Measurements from ENCODE around the gene APOA1.
A peak's percentile ranks its signal among the peaks of the same experiment; 100 is the strongest.
"Not testable (repeated sequence)": the region's sequence is repeated elsewhere in the genome, so short reads cannot be mapped to it uniquely, and the experiment has no call there.

The APOA1 gene

GRCh38 chr11:116813781-116814471 is 23.5 kb downstream of the APOA1 start:
- DNase-seq (ENCODE audit: low read depth in 2 of 2) = no peak

DNA sequence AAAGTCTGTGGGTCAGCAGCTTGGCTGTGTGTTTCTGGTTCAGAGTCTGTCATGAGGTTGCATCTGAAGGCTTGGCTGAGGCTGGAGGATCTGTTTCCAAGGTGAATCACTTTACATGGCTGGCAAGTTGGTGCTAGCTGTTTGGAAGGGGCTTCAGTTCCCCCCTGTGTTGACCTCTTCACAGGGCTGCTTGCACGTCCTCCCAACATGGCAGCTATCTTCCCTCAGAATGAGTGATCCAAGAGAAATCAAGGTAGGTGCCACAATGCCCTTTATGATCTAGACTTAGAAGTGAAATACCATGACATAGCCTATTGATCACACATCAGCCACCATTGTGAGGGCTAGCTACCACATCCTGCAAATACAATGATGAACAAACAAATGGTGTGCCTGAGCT is 24.3 kb downstream of the APOA1 start:
- no peak for DNase-seq (ENCODE audit: low read depth in 2 of 2)

DNA sequence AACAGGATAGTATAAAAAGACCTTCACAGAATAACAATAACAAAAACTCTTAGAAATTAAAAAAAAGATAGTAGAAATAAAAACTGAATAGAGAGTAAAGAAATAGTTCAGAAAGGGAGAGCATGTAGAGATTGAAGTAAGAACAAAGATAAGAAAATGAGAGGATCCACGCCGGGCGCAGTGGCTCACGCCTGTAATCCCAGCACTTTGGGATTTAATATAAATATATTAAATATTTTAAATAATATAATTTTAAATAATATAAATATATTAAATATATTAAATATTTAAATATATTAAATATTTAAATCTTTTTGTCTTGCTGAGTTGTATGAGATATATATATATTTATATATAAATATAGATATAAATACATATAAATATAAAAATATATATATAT is 25.3 kb downstream of the APOA1 start:
- no peak for DNase-seq (ENCODE audit: low read depth in 2 of 2)

DNA sequence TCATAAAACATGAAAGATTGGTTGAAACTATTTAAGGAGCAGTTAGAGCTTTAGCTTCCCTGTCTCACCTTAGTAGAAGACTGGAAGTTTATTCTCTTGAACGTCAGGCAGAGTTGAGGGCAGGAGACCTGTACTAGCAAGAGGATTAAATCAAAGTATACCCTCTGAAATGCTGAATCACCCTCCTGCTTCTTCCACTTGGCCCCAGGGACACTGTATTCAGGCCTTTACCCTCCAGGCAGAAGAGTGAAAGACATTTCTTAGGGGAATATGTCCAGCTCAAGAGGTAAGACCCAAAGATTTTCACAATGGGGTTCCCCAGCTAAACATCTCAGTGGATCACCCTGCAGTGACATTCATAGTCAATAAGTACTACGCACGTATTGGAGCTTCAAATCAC is 26.2 kb downstream of the APOA1 start:
- DNase-seq (ENCODE audit: low read depth in 2 of 2) = no peak

DNA sequence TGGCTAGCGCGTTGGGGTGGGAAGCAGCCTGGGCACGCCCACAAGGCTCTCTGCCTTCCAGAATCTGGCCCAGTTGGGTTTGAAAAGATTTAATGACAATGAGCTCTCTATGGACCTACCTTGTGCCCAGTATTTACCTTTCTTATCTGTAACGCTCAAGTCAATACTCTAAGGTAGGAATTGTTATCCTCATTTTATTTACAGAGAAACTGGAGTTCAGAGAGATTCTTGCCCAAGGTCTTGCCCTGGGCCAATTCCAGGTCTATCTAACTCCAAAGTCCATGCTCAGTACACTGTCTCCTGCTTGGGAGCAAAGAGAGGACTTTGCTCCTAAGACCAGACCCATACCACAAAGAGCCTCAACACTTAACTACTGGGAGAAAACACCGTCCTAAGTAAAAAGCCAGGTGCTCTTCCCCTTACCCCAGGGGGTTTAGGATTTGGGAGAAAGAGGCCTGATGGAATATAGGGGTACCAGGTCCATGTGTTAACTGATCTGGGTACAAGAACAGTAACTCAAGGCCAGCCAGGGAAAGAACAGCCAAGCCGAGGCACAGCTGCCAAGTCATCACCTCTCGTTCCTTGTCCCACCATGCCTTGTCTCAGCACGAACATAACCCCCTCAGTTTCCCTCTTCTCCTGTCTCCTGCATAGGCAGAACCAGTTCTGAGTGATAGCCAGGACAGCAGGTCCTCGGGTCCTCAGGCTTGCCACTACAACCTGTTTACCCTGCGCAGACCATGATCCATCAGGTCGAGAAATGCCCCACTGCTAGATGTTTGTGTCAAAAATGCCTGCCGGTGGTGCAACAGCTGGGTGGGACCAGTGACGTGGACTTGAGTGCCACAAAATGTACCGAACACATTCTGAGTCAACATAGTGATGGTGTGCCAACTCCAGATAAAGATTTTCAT is 28.9 kb downstream of the APOA1 start:
- no peak for DNase-seq (ENCODE audit: low read depth in 2 of 2)

DNA sequence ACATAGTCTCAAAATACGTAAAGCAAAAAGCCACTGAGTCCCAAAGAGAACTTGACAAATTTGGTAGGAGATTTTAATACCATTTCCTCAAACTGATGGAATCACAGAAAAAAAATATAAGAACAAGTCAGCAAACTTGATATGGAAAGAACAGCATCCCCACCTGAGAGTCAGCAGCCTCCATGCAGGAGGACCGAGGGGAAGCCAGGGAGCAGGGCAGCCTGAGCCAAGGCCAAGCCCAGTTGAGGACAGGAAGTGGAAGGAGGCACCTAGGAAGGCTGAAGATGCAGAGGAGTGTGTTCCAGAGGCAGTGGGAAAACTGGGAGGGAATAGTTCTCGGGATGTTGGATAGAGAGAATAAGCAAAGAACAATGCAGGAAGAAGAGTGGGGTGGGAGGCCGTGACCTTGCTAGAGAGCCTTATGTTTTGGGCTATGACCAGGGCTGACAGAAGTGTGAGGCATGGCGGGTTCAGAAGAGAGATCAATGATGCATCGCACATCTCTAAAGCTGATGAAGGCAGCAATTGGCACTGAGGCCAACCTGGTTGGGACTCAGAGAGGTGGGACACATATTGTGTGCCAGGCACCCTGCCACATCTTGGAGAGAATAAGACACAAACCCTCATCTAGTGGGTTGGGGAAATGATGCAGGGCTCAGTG is 29.7 kb downstream of the APOA1 start:
- no peak for DNase-seq (ENCODE audit: low read depth in 2 of 2)

GRCh38 chr11:116804001-116804400 is 33.4 kb downstream of the APOA1 start:
- no peak for DNase-seq (ENCODE audit: low read depth in 2 of 2)

- DNase-seq (ENCODE audit: low read depth in 2 of 2) = not testable (repeated sequence)
These were observed 35.8 kb downstream of the APOA1 start for GRCh38 chr11:116801662-116802061.

DNA sequence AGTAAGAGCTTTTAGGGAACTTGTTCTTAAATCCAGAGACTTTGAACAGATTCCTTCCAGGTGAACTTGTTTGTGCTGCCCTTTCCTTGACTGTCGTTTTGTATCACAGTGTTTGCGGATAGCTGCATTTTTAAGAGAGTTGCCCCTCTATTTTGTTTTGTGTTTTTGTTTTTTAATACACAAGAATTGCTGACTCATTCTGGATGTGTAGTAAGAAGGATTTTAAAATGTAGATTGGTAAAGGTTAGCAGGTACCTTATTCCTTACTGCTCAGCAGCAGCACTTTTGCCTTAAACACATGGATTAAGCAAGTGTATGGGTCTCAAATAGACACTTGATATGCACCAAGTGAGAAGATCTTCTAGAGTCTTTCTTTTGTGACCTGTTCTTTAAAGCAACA is 36.8 kb downstream of the APOA1 start:
- DNase-seq (ENCODE audit: low read depth in 2 of 2) = no peak

GRCh38 chr11:116798368-116798767 is 39.1 kb downstream of the APOA1 start:
- no peak for DNase-seq (ENCODE audit: low read depth in 2 of 2)

- no peak for DNase-seq (ENCODE audit: low read depth in 2 of 2)
These were observed 39.6 kb downstream of the APOA1 start for GRCh38 chr11:116797816-116798215.

DNA sequence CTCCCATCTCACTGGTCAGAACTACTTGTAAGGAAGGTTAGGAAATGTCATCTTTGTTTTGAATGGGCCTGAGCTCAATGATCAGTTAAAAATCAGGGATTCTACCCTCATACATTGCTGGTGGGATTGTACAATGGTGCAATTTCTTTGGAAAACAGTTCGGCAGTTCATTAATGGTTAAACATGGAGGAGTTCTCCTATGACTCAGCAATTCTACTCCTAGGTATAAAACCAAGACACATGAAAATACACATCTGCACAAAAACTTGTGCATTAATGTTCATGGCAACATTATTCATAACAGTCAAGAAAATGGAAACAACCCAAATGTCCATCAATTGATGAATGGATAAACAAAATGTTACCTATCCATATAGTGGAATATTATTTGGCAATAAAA is 40.9 kb downstream of the APOA1 start:
- DNase-seq (ENCODE audit: low read depth in 2 of 2) = no peak

GRCh38 chr11:116794851-116795250 is 42.6 kb downstream of the APOA1 start:
- DNase-seq (ENCODE audit: low read depth in 2 of 2) = no peak

DNA sequence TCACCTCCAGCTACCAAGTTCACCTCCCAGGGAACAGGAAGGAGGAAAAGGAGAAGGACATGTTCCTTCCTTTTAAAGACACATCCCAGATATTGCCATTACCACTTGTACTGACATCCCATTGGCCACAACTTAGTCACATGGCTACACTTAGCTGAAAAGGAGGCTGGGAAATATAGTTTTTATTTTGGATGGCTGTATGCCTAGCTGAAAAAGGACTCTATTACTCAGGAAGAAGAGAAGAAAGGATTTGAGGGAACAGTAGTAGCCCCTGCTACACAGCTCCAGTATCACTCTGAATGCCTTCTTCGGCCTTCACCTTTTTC is 43.7 kb downstream of the APOA1 start:
- DNase-seq (ENCODE audit: low read depth in 2 of 2) = no peak

DNA sequence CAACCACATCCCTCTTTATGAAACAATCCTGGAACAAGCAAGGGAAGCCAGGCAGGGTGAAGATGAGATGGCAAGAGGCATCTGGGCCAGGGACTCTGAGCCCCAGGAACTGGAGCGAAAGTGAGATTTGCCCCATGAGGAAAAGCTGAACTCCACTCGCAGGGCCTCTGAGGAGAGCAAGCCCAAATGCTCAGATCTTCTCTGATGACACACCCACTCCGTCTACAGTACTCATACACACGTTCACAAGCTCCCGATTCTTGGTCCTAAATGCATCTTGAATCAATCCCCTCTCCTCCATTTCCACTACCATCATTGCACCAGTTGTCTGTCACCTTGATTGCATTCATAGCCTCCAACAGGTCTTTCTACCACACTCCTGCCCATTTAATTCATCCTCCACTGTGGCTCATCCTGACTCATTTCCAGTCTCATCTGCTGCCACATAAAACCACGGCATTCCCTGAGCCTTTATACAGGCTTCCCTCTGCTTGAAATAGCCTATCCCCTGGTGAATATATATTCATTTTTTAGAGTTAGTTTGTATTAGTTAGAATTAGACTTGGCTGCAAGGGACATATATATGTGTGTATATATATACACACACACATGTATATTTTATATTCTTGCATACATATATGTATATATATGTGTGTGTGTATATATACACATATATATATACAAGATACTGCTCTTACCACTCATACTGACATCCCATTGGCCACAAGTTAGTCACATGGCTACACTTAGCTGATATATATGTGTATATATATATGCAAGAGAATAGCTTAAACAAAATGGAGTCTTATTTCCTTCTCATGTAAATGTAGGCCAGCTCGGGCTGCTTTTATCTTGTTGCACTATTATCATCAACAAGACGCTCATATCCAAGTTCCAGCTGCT is 44.3 kb downstream of the APOA1 start:
- peak in 1 of 2 experiments; percentile 19 for DNase-seq (ENCODE audit: low read depth in 2 of 2)

DNA sequence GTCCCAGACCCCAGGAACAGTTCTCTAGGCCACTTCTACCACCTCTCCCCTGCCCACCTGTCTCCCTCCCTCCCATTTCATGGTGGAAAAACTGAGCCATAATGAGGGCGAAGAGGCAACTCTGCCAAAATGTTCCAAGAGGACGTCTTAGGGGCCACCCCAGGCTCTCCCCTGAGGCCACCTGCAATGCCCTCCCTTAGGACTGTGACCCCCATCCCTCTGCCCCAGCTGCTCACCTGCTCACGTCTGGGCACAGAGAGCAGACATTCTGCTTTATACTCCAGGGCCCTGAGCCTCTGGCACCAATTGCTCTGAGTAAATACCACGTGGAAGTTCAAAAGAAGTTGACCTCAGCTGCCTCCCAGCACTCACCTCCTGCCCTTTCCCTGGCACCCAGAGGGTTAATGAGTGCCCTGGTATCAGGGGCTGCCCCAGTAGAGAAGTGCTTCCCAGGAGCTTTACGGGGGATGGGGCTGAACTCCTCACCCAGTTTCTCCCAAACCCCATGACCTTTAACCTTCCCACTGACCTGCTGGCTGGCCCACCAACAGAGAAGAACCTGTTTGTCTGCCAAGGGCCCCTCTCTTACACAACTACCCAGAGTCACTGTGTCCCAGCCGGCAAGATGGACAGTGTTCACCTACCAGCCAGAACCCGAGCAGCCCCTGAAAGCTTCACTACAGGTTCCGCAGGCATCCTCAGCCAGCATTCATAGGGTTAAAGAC is 45.1 kb downstream of the APOA1 start:
- DNase-seq (ENCODE audit: low read depth in 2 of 2) = no peak

DNA sequence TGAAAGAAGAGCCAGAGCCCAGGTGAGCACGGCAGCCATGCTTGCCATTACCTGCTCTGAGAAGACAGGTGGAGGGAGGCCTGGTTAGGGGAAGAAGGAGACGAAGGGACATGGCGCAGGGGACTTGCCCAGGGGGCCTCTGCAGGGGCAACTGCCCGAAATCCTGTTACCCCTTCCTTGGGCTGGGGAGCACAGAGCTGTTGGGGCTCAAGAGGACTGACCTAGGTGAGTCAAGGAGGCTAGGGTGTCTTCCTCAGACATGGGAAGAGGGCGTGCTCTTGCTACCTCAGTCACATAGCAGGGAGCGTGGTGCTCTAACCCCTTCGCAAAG is 45.6 kb downstream of the APOA1 start, which contains the start of gene APOA5:
APOA5 (minus strand) TSS at position 67 of the 331 bp plus-strand sequence; CDS start at position 48, 19 bp downstream.
- DNase-seq (ENCODE audit: low read depth in 2 of 2) = no peak

DNA sequence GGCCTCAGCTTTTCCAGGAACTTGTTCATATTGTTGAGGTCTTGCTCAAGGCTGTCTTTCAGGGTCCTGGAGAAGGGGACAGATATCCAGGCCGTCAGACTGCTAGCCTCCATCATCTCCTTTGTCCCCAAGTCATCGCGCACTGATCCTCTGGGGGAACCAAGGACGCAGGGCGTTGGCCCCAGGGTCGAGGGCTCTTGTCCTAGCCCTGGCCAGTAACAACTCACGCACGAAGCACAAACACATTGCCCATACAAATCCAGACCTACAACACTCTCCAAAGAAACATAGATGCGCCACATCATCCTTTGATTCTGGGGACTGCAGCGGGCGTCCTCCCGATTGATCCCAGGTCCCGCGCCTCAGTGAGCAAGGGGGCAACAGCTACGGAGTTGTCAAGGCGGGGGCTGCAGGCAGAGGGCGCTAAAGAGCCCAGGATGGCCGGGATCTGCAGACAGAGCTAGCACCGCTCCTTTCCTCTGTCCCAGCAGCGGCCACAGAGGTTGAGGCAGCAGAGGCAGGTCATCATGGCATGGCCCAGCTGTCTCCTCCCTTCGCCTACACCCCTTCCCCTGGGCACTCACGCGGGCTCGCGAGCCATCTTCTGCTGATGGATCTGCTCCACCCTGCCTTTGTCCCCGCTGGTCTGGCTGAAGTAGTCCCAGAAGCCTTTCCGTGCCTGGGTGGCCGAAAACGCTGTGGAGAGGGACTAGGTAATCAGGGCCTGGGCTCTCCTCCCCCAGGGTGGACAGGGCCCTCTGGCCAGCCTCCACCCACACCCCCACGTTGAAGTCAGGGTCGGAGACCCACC is 46.2 kb downstream of the APOA1 start:
- no peak for DNase-seq (ENCODE audit: low read depth in 2 of 2)

DNA sequence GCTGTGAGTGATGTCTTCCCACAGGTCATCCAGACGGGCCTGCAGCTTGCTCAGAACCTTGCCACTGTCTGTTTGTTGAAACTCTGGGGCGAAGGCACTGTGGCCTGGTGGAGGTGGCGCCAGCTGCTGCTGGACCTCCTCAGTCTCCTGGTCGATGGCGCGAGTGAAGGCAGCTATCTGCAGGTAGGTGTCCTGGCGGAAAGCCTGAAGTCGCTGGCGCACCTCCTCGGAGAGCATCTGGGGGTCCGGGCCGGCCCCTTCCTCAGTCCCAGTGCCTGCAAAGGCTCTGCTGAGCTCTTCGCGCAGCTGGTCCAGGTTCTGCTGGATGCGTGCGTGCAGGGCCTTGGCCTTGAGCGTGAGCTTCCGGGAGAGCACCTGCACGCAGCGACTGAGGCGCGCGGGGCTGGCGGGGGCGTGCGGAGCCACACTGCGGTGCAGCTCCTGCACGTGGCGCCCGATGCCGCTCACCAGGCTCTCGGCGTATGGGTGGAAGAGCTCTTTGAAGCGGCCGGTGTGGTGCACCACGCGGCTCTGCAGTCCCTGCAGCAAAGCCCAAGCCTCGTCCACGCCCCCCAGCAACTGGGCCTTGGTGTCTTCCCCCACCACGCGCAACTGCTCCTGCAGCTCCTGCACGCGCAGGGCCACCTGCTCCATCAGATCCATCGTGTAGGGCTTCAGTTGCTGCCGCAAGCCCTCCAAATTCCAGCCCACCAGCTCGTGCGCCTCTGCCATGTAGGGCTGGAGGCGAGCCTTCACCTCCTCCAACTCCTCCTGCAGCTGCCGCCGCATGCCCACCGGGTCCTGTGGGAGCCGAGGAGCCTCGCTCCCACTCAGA is 47.0 kb downstream of the APOA1 start:
- DNase-seq (ENCODE audit: low read depth in 2 of 2) = no peak

All from fibroblast of skin of left biceps (primary cell).